WI38 (cell line): ENCODE data around the gene FOXO3.

Experiments used
- H3K4me3 ChIP-seq: 2 replicates; pipeline ENCODE4 v1.5.1; 2011; ENCODE audit warnings: low read depth, mild to moderate bottlenecking, control low read depth, low read length
- TF ChIP-seq, protein P1 (sequence below): IDR thresholded peaks from 2 replicates; pipeline ENCODE4 v1.5.1; 2012; ENCODE audit warnings: low read depth, mild to moderate bottlenecking, control low read depth, low read length

Gene FOXO3

GRCh38 chr6:108635505-108636226, 74.9 kb downstream of the FOXO3 start:
- TF ChIP-seq, protein P1, sequence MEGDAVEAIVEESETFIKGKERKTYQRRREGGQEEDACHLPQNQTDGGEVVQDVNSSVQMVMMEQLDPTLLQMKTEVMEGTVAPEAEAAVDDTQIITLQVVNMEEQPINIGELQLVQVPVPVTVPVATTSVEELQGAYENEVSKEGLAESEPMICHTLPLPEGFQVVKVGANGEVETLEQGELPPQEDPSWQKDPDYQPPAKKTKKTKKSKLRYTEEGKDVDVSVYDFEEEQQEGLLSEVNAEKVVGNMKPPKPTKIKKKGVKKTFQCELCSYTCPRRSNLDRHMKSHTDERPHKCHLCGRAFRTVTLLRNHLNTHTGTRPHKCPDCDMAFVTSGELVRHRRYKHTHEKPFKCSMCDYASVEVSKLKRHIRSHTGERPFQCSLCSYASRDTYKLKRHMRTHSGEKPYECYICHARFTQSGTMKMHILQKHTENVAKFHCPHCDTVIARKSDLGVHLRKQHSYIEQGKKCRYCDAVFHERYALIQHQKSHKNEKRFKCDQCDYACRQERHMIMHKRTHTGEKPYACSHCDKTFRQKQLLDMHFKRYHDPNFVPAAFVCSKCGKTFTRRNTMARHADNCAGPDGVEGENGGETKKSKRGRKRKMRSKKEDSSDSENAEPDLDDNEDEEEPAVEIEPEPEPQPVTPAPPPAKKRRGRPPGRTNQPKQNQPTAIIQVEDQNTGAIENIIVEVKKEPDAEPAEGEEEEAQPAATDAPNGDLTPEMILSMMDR: no peak
- H3K4me3 ChIP-seq: no peak overlapping the region

DNA sequence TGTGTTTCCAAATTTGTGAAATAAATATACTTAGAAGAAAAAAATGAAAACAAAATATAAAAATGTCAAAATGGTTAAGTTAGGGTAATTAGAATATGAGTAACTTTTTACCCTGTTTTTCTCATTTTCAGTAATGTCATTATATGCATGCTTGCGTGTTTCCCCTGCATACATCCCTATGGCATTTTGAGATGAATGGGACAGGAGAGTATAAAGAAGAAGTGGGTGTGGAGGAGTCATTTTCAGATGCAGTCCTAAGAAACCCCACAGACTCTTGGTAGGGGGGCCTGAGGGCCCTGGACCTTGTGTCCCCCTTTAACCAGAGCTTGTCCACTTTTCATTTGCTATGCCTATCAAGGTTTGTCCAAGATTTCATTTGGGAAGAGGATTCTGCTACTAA, 77.2 kb downstream of the FOXO3 start:
- H3K4me3 ChIP-seq: no peak overlapping the region
- TF ChIP-seq, protein P1: no peak

GRCh38 chr6:108638993-108639392, 78.3 kb downstream of the FOXO3 start:
- no peak overlapping the region for H3K4me3 ChIP-seq
- TF ChIP-seq, protein P1: no peak

DNA sequence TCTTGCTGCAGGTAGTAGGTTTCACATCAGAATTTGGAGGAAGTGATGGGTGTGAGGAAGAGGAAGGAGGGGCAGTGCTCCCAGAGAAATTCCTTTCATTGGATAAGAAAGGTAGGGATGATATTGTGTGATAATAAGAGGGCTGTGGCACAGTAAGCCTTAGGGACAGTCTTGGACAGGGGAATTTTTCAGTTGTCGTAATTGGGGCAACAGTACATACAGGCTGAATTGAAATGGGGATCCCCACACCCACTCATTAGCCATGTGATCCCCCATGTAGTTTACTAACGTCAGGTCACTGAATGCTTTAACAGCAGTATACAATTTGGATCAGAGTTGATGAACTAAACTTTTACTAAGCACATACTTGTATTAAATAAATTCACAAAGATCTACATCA, 79.4 kb downstream of the FOXO3 start:
- TF ChIP-seq, protein P1: no peak
- no peak overlapping the region for H3K4me3 ChIP-seq

GRCh38 chr6:108643184-108643583, 82.5 kb downstream of the FOXO3 start:
- no peak overlapping the region for H3K4me3 ChIP-seq
- TF ChIP-seq, protein P1: no peak

- H3K4me3 ChIP-seq: no peak overlapping the region
- TF ChIP-seq, protein P1: no peak
Measured at GRCh38 chr6:108644252-108644651, 83.5 kb downstream of the FOXO3 start.

- H3K4me3 ChIP-seq: no peak overlapping the region
- TF ChIP-seq, protein P1: no peak
Measured at GRCh38 chr6:108648191-108648590, 87.5 kb downstream of the FOXO3 start.
